ENCODE data around the gene CERS4.
"Not testable (repeated sequence)": the region's sequence is repeated elsewhere in the genome, so short reads cannot be mapped to it uniquely, and the experiment has no call there.

Gene CERS4

DNA sequence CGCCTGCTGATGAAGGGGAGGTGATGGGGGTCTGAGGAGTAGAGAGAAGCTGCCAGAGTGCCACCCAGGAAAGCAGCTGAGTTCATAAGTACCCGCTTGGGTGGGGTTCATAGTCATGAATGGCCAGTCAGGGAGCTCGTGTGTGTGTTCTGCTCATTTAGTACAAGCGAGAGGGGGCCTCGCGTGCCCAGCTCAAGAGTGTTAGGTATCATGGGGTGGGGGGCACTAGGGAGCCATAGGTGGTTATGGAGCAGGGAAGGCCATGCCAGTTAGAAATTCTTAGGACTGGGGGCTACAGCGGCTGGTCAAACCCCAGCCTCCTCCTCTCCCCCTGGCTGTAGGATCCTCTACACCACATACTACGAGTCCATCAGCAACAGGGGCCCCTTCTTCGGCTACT, 52.2 kb downstream of the CERS4 start:
- no peak for DNase-seq (ENCODE audit: low read depth in 2 of 2, low spot score in 1 of 2)

DNA sequence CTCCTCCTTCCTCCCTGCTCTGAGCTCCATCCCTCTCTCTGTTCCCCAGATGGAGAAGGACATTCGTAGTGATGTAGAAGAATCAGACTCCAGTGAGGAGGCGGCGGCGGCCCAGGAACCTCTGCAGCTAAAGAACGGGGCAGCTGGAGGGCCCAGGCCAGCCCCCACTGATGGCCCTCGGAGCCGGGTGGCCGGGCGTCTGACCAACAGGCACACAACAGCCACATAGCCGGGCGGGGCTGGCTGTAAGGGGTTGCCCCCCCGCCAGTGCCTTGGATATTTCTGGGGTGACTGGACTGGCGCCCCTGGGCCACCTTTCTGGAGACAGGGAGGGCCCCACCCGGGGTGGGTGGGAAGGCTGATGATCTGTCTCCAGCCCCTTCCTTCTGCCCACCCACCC, 52.7 kb downstream of the CERS4 start:
- DNase-seq (ENCODE audit: low read depth in 2 of 2, low spot score in 1 of 2), result no peak

DNA sequence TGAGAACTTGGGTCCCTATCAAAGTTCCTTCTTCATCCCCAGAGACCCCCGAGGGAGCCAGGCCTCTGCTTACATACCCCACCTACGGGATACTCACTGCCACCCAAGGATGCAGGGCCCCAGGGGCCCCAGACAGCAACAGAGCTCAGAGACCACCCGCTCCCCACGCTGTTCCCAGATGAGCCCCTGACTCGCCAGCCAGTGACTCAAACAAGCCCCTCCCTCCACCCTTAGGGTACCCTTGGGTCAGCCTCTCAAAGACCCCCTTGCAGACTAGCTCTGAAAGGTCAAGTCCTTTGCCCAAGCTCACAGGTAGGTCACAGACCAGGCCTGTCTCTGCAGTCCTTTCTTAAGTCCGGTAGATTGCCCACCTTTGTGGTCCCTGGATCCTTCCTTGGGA, 53.3 kb downstream of the CERS4 start:
- DNase-seq (ENCODE audit: low read depth in 2 of 2, low spot score in 1 of 2), result no peak

DNA sequence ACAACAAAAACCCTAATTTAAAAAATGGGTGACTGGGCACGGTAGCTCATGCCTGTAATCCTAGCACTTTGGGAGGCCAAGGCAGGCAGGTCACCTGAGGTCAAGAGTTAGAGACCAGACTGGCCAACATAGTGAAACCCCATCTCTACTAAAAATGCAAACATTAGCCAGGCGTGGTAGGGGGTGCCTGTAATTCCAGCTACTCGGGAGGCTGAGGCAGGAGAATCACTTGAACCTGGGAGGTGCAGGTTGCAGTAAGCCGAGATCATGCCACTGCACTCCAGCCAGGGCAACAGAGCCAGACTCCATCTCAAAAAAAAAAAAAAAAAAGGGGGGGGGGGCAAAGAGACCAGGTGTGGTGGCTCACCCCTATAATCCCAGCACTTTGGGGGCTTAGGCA, 55.1 kb downstream of the CERS4 start:
- not testable (repeated sequence) for DNase-seq (ENCODE audit: low read depth in 2 of 2, low spot score in 1 of 2)

GRCh38 chr19:8265872-8266271, 56.7 kb downstream of the CERS4 start:
- DNase-seq (ENCODE audit: low read depth in 2 of 2, low spot score in 1 of 2), result no peak

DNA sequence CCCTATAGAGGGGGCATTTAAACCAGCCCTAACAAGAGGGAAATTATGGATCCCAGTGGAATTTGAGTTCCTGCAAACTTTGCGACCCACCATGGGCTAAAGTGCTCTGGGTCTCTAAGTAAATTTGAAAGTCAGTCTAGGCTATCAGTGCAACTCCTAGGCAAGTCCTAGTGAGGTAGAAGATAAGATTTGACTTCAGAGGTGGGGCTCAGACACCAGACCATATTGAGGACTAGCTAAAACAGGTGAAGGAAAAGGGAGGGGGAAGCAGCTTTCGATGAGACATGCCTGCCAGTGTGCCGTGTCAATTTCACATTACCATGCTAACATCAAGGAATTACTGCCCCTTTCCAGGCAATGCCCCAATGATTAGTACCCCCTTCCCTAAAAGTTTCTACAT, 60.6 kb downstream of the CERS4 start:
- DNase-seq (ENCODE audit: low read depth in 2 of 2, low spot score in 1 of 2), result no peak

DNA sequence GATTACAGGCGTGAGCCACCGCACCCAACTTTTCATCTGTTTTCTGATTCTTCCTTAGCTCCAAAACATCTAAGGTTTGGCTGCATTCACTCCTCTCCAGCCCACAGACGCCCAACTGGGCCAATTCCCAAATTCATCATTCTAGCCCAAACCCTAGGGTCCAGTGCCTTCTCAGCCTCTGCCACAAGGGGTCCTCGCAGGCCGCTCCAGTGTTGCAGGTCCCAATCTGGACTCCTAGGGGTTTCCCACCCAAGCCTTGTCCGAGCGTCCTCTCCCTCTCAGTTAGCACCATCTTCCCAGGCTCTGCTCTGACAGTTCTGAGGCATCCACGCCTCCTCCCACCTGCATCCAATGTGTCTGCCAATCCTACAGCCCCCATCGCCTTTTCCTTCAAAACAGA, 67.3 kb downstream of the CERS4 start:
- not testable (repeated sequence) for DNase-seq (ENCODE audit: low read depth in 2 of 2, low spot score in 1 of 2)

DNA sequence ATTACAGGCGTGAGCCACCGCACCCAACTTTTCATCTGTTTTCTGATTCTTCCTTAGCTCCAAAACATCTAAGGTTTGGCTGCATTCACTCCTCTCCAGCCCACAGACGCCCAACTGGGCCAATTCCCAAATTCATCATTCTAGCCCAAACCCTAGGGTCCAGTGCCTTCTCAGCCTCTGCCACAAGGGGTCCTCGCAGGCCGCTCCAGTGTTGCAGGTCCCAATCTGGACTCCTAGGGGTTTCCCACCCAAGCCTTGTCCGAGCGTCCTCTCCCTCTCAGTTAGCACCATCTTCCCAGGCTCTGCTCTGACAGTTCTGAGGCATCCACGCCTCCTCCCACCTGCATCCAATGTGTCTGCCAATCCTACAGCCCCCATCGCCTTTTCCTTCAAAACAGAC, 82.2 kb downstream of the CERS4 start:
- DNase-seq (ENCODE audit: low read depth in 2 of 2, low spot score in 1 of 2), result not testable (repeated sequence)

- no peak for DNase-seq (ENCODE audit: low read depth in 2 of 2, low spot score in 1 of 2)
These were observed 93.2 kb downstream of the CERS4 start for GRCh38 chr19:8302357-8302691.

- no peak for DNase-seq (ENCODE audit: low read depth in 2 of 2, low spot score in 1 of 2)
These were observed 93.6 kb downstream of the CERS4 start for GRCh38 chr19:8302734-8303133.

DNA sequence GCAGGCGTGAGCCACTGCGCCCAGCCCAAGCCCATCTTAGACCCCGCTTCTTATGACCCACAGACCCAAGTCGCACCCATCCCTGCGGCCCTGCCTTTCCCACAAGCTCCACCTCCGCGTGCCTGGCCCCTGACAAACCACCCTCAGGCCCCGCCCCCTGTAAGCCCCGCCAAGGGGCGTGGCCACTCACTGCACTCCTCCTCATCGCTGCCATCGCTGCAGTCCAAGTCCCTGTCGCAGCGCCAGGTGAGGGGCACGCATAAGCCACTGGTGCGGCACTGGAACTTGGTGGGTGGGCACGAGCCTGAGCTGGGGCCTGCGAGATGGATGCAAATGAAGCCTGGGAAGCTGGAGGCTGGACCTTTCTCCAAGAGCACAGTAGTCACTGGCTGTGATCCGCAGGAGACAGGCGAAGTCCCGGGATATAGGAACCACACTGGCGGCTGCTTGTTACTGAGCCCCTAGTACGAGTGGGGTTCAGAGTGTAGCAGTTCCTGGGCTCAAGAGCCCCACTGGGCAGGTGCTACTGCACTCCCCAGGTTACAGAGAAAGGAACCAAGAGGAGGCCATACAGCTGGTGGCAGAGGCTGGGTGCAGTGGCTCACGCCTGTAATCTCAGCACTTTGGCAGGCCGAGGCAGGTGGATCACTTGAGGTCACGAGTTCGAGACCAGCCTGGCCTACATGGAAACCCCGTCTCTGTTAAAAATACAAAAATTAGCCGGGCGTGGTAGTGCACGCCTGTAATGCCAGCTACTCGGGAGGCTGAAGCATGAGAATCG, 95.9 kb downstream of the CERS4 start:
- no peak for DNase-seq (ENCODE audit: low read depth in 2 of 2, low spot score in 1 of 2)

DNA sequence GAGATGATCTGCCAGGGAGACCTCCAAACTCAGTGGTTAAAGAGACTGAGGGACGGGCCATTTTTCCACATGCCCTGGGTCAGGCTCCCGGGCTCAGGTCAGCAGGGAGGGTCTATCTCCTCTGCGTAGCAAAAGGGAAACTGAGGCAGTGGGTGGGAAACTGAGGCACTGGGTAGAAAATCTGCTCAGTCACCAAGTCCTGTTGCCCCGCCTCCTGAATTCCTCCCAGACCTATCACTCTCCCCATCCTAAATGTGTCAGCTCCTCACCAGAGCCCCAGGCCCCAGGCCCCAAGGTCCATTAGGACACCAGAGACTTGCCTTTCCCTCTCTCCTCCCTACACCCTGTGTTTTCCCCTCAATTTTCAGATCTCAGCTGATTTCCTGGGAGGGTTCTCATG, 96.6 kb downstream of the CERS4 start:
- DNase-seq (ENCODE audit: low read depth in 2 of 2, low spot score in 1 of 2), result no peak

GRCh38 chr19:8306235-8307054, 97.3 kb downstream of the CERS4 start:
- no peak for DNase-seq (ENCODE audit: low read depth in 2 of 2, low spot score in 1 of 2)

GRCh38 chr19:8307400-8307964, 98.3 kb downstream of the CERS4 start:
- DNase-seq (ENCODE audit: low read depth in 2 of 2, low spot score in 1 of 2), result no peak

GRCh38 chr19:8307965-8308866, 99.0 kb downstream of the CERS4 start, which contains the start of gene CD320:
Gene CD320 (minus strand): TSS chr19:8308358. CDS start chr19:8308290, 68 bp downstream.
- DNase-seq (ENCODE audit: low read depth in 2 of 2, low spot score in 1 of 2), result peak; percentile 64 to 66

DNA sequence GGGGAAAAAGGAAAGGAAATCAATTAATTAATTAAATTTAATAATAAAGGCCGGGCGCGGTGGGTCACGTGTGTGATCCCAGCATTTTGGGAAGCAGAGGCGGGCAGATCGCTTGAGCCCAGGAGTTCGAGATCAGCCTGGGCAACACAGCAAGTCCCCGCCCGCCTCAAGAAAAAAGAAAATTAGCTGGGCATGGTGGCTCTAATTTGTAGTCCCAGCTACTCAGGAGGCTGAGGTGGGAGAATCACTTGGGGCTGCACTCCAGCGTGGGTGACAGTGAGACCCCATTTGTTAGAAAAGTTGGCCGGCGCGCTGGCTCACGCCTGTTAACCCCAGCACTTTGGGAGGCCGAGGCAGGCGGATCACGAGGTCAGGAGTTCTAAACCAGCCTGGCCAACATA, 99.7 kb downstream of the CERS4 start:
- no peak for DNase-seq (ENCODE audit: low read depth in 2 of 2, low spot score in 1 of 2)

- no peak for DNase-seq (ENCODE audit: low read depth in 2 of 2, low spot score in 1 of 2)
These were observed 101.3 kb downstream of the CERS4 start for GRCh38 chr19:8310342-8311055.

DNA sequence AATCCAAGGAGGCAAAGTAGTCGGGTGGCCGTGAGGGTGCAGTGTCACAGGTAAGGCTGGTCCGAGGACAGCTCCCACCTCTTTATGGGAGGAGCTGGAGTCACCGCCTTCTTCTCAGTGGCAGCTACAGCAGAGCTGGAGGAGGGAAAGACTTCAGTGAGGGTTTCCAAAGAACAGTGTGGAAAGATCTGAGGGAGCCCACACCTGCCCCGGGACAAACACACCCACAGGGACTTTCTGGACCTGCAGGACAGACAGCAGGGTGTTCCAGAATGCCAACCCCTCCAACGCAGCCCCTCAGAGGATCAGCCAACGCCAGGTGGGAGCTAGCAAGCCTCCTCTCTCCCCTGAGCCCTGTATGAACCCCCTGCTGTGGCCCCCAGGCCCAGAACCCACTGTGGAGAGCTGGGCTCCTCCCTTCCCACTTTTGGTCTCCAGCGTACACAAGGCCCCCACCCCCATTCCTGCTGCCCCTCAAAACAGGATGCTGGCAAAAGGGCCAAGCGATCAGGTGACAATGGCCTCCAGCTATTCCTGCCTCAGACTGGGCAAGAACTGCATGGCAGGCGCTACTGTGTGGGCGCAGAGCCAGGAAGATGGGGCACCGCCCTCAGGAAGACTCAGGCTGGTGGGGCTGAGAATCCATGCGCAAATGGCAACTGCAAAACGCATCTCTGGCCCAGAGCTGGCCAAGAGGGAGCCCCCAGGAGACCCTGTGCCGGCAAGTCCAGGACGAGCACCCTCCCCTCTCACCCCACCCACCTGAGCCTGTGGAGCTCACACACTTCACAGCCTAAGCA, 102.5 kb downstream of the CERS4 start:
- DNase-seq (ENCODE audit: low read depth in 2 of 2, low spot score in 1 of 2), result no peak
